DOHH2 (cell line): ENCODE data around the gene PGD.

ENCODE experiments used
- CTCF ChIP-seq: fragments of 200-600 bp; sonication (generic); IDR thresholded peaks from one replicate; pipeline ENCODE4 v1.5.1; 2014; ENCODE audit warnings: antibody characterized with exemption, mild to moderate bottlenecking, low read depth, low read length; ENCODE audit not compliant: poor library complexity, severe bottlenecking
- EZH2phosphoT487 ChIP-seq: fragments of 200-600 bp; sonication (generic); IDR thresholded peaks from 2 replicates; pipeline ENCODE4 v1.6.1; 2017; ENCODE audit warnings: borderline replicate concordance, mild to moderate bottlenecking, antibody characterized with exemption, low read length, moderate library complexity, mixed read lengths

- TF ChIP-seq CTCF (no peak), EZH2phosphoT487 (no peak)
These were observed at the start of gene PGD for GRCh38 chr1:10398734-10399443.
